Astrocyte of the spinal cord (primary cell): ENCODE data around the gene PLEKHA1.

ENCODE experiments used
- DNase-seq: peaks from one replicate; pipeline ENCODE4 v3.0.0; 2011; ENCODE audit warnings: low read depth, low spot score
- H3K4me3 ChIP-seq: 2 replicates; pipeline ENCODE4 v1.5.1; 2011; ENCODE audit warnings: low read depth, mild to moderate bottlenecking, low read length, moderate library complexity
- CTCF ChIP-seq: IDR thresholded peaks from 2 replicates; pipeline ENCODE4 v1.5.1; 2012; ENCODE audit warnings: low read depth, mild to moderate bottlenecking, low read length, inconsistent platforms
- in situ Hi-C: cut with HindIII; loops from 2 replicates; pipeline ENCODE4 v1.10.0; 2017; ENCODE audit warnings: low sequenced_read_pairs

Gene PLEKHA1

GRCh38 chr10:122362621-122363020, 11.9 kb upstream of the PLEKHA1 start:
- no peak overlapping the region for H3K4me3 ChIP-seq
- no peak for TF ChIP-seq CTCF
- DNase-seq: peak; percentile 65
- in situ Hi-C loops: no loop called here

GRCh38 chr10:122363311-122363710, 11.2 kb upstream of the PLEKHA1 start:
- no peak overlapping the region for H3K4me3 ChIP-seq
- no peak for DNase-seq
- TF ChIP-seq CTCF: no peak
- in situ Hi-C loops: no loop called here

- TF ChIP-seq CTCF: no peak
- no peak overlapping the region for H3K4me3 ChIP-seq
- peak; percentile 12 for DNase-seq
- in situ Hi-C loops: no loop called here
Observed at GRCh38 chr10:122363722-122364463, 10.6 kb upstream of the PLEKHA1 start.

GRCh38 chr10:122368502-122369254, 5.8 kb upstream of the PLEKHA1 start:
- in situ Hi-C loops: no loop called here
- H3K4me3 ChIP-seq: no peak overlapping the region
- TF ChIP-seq CTCF: no peak
- no peak for DNase-seq

- in situ Hi-C loops: no loop called here
- DNase-seq: no peak
- no peak overlapping the region for H3K4me3 ChIP-seq
- TF ChIP-seq CTCF: no peak
Observed at GRCh38 chr10:122373108-122373507, 1.4 kb upstream of the PLEKHA1 start.

- in situ Hi-C loops: no loop called here
- DNase-seq: peak; percentile 28
- H3K4me3 ChIP-seq: peak overlapping the region; percentile 56
- no peak for TF ChIP-seq CTCF
Observed at GRCh38 chr10:122373721-122374120, 787 bp upstream of the PLEKHA1 start.
